ENCODE results near the gene OGA. TPM values are rescaled to one million over a fixed set of nuclear protein-coding genes. Genes with fewer than 3 reads are reported as not detected.

The OGA gene
- total and polyA plus RNA-seq, 9 of the 15 experiments (the other 6 are each of a cell fraction or from before 2014, with no cell fraction given): 13.5 to 73.5 (median 59.5) TPM

DNA sequence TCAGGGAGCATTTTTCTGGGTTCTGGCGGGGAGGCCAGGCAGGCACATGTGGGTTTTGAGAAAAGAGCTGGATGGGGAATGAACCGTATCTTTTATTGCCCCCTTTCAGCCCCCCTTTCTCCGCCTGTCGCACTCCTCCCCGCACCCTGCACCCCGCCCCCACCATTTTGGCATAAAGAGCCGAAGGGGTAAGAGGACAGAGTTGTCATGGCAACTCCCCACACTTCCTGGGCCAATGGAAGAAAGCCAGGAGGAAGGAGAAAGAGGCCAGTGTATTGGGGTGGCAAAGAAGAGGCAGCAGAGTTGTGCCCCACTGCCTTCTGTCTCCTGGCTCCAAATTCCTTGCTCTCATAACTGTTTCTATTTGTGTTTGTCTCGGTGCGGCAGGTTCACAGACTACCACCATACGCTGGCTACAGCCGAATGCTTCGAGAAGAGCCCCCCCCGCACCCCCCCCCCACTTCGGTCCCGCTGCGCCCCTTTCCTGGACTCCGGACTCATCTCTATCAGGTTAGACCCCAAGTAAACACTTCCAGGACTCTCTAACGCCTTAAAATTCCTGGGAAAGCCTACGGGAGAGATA lies 21.9 kb upstream of the OGA start:
- in situ Hi-C loops (cut with MboI) (loop anchor here (5.0 to 25.0 kb wide), 5 partner anchors 237 to 772 kb away; partner anchors contain the start of genes ACTR1A, CUEDC2 and SUFU), intact Hi-C loops (cut with micrococcal nuclease) (loop anchor here (5.0 to 10.0 kb wide), 2 partner anchors 217 to 275 kb away; partner anchors contain the start of gene ARMH3)
- Histone ChIP-seq H3K9ac (ENCODE audit: insufficient read depth in 1 of 2, low read depth in 2 of 2, low read length in 2 of 2) (no peak overlapping the region), H3K79me2 (ENCODE audit: control insufficient read depth, insufficient read depth, low read length) (no peaks in the 10 kb centered on the region), H3K4me3 (peak overlapping the region; percentile 11; the same call in 1 of the 2 replicates), H3K27me3 (ENCODE audit: control insufficient read depth in 2 of 2, insufficient read depth in 2 of 2, low read length in 2 of 2) (no peaks in the 10 kb centered on the region), H3K27ac (ENCODE audit: extremely low read depth, low read depth, low read length) (no peak overlapping the region), H3K4me1 (replicated peaks in 1 of 2; ENCODE audit: control insufficient read depth in 2 of 2, insufficient read depth in 2 of 2, low read length in 2 of 2) (peaks cover 3 to 22% of the 10 kb centered on the region in 2 experiments; a peak in 4 of 5 replicates), H3K4me2 (ENCODE audit: insufficient read depth, low read length) (peak overlapping the region; percentile 62), H2AFZ (ENCODE audit: low read depth, low read length) (0 out of 2 replicates have a peak overlapping the region, but pooled peaks have one; percentile 30), H4K20me1 (replicated peaks; ENCODE audit: control insufficient read depth, insufficient read depth, low read length) (0 out of 2 replicates have a peak, but pooled peaks cover 5% of the 10 kb centered on the region), H3K36me3 (ENCODE audit: control insufficient read depth, insufficient read depth, low read length) (peaks cover 2% of the 10 kb centered on the region; the same call in 1 of the 3 replicates), H3K9me3 (replicated peaks; ENCODE audit: control insufficient read depth, insufficient read depth, low read depth, low read length) (no peaks in the 10 kb centered on the region), H3K9me1 (ENCODE audit: control insufficient read depth, insufficient read depth, low read length) (no peaks in the 10 kb centered on the region)
- TF ChIP-seq RFX1 (IDR thresholded peaks at IDR 0.05) (peak; percentile 82), ZNF740 (CRISPR knock-in tag; IDR thresholded peaks at IDR 0.05) (no peak), ZNF740 (tag; IDR thresholded peaks at IDR 0.05) (peak in 1 of 2 experiments; percentile 85; a peak in 2 of 4 replicates), NR1H2 (CRISPR knock-in tag; IDR thresholded peaks at IDR 0.05) (no peak)
- TF ChIP-seq, protein P1, sequence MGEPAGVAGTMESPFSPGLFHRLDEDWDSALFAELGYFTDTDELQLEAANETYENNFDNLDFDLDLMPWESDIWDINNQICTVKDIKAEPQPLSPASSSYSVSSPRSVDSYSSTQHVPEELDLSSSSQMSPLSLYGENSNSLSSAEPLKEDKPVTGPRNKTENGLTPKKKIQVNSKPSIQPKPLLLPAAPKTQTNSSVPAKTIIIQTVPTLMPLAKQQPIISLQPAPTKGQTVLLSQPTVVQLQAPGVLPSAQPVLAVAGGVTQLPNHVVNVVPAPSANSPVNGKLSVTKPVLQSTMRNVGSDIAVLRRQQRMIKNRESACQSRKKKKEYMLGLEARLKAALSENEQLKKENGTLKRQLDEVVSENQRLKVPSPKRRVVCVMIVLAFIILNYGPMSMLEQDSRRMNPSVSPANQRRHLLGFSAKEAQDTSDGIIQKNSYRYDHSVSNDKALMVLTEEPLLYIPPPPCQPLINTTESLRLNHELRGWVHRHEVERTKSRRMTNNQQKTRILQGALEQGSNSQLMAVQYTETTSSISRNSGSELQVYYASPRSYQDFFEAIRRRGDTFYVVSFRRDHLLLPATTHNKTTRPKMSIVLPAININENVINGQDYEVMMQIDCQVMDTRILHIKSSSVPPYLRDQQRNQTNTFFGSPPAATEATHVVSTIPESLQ (CRISPR knock-in tag; IDR thresholded peaks at IDR 0.05): no peak
- TF ChIP-seq, protein P2, sequence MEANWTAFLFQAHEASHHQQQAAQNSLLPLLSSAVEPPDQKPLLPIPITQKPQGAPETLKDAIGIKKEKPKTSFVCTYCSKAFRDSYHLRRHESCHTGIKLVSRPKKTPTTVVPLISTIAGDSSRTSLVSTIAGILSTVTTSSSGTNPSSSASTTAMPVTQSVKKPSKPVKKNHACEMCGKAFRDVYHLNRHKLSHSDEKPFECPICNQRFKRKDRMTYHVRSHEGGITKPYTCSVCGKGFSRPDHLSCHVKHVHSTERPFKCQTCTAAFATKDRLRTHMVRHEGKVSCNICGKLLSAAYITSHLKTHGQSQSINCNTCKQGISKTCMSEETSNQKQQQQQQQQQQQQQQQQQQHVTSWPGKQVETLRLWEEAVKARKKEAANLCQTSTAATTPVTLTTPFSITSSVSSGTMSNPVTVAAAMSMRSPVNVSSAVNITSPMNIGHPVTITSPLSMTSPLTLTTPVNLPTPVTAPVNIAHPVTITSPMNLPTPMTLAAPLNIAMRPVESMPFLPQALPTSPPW (CRISPR knock-in tag; IDR thresholded peaks at IDR 0.05): peak; percentile 38; the same call in 1 of the 2 replicates
- no peak for FAIRE-seq
- peak; percentile 16 to 26 (median 21) for DNase-seq (ENCODE audit: extremely low read depth in 1 of 4, low spot score in 3 of 4)
- WGBS (ENCODE audit: insufficient coverage, low coverage, missing lambda C conversion rate): 20% methylated on average over 13 of the region's 19 CpGs
- ChIA-PET CTCF (ENCODE audit: low intra/inter-chr PET ratio) (interaction anchor here (0.6 to 2.5 kb wide), 5 partner anchors 196 to 274 kb away, joined by 3 to 29 read pairs (median 5); no protein-coding TSS in a partner anchor), POLR2A (interaction anchor here (0.9 to 2.9 kb wide), 8 partner anchors 16 to 312 kb away, joined by 3 to 35 read pairs (median 5); partner anchors contain the start of genes ARMH3, NOLC1 and OGA)
- no TSS peak for BruUV-seq (replicated peaks)
- no peak for ATAC-seq

Data from K562 (cell line).